ENCODE measurements around the gene DDX11. TPM values are rescaled to one million over a fixed set of nuclear protein-coding genes. Genes with fewer than 3 reads are reported as not detected.

The DDX11 gene
- total and polyA plus RNA-seq, 2 donors (not counting 1 experiment from before 2014, with no cell fraction given), result 4.4 to 13.2 TPM

DNA sequence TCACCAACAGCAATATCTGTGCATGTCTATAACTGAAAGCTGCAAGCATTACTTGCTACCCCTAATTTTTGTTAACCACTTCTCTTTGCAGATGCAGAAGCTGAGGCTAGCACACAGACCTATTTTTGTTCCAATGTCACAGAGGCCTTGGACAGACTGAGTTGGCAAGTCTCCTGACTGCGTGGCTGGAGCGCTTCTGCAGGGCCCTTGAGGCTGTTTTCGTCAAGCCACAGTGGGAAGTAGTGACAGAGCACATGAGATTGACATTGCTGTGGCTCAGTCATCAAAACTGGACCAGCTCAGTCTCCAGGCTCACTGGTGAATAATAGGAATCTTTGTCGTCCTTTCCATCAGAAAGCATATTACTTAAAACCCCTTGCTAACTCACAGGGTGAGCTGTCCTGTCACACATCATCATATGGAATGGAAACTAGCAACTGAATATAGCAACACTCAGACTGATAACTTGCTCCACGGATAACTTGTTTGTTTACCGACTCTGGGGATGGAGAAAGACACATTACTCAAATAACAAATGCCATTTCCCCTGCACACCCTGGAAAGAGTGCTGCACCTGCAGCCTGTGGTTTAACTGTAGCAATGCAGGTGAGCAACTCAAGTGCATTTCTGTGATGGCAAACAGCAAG lies 43.6 kb upstream of the DDX11 start:
- Histone ChIP-seq H2AFZ (ENCODE audit: low read length) (no peak overlapping the region), H3K4me2 (ENCODE audit: extremely low read depth, insufficient read depth, low read length) (no peak overlapping the region), H3K4me3 (replicated peaks in 1 of 4; ENCODE audit: control extremely low read depth in 1 of 4, insufficient read depth in 1 of 4, low read depth in 3 of 4, low read length in 4 of 4) (no peak overlapping the region), H3K4me1 (ENCODE audit: control insufficient read depth, extremely low read depth, insufficient read depth, low read length) (no peaks in the 10 kb centered on the region), H3K9me3 (ENCODE audit: control insufficient read depth, insufficient read depth, low read depth, low read length) (no peaks in the 10 kb centered on the region), H3K27ac (ENCODE audit: insufficient read depth, low read length) (no peak overlapping the region), H3K79me2 (ENCODE audit: control insufficient read depth, insufficient read depth, low read length) (no peaks in the 10 kb centered on the region), H3K27me3 (ENCODE audit: control insufficient read depth, insufficient read depth, low read length) (no peaks in the 10 kb centered on the region), H4K20me1 (ENCODE audit: control insufficient read depth, extremely low read depth, insufficient read depth, low read length) (no peaks in the 10 kb centered on the region), H3K36me3 (ENCODE audit: control insufficient read depth, insufficient read depth, low read length) (no peaks in the 10 kb centered on the region), H3K9ac (ENCODE audit: insufficient read depth, low read length) (no peak overlapping the region)
- TF ChIP-seq EZH2 (IDR thresholded peaks at IDR 0.05; ENCODE audit: low read length, missing control alignments), result no peak
- TF ChIP-seq, protein P1, sequence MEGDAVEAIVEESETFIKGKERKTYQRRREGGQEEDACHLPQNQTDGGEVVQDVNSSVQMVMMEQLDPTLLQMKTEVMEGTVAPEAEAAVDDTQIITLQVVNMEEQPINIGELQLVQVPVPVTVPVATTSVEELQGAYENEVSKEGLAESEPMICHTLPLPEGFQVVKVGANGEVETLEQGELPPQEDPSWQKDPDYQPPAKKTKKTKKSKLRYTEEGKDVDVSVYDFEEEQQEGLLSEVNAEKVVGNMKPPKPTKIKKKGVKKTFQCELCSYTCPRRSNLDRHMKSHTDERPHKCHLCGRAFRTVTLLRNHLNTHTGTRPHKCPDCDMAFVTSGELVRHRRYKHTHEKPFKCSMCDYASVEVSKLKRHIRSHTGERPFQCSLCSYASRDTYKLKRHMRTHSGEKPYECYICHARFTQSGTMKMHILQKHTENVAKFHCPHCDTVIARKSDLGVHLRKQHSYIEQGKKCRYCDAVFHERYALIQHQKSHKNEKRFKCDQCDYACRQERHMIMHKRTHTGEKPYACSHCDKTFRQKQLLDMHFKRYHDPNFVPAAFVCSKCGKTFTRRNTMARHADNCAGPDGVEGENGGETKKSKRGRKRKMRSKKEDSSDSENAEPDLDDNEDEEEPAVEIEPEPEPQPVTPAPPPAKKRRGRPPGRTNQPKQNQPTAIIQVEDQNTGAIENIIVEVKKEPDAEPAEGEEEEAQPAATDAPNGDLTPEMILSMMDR (conservative IDR thresholded peaks at IDR 0.05 in 1 of 2, IDR thresholded peaks at IDR 0.05 in 1 of 2; ENCODE audit: low read depth in 1 of 2, low read length in 2 of 2), result no peak
- no peak for DNase-seq (ENCODE audit: low read depth in 2 of 2)

DNA sequence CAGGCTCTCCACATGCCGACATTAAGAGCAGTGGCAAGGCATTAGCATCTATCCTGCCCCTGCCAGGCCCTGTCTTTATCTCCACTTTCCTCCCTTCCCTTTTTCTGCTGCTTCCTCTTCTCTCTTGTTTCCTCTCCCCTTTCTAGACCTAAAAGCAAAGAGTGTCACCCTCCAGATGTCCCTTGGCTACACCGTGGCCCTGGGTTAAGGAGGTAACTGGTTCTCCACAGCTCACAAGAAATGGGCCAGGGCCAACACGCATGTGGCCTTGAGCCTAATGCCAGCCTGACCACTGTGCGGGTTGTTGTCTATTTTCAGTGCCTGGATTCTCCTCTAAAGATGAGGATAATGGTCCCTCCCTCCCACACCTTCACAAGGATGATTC lies 41.7 kb upstream of the DDX11 start:
- Histone ChIP-seq H2AFZ (ENCODE audit: low read length) (no peak overlapping the region), H3K4me1 (ENCODE audit: control insufficient read depth, extremely low read depth, insufficient read depth, low read length) (no peaks in the 10 kb centered on the region), H3K79me2 (ENCODE audit: control insufficient read depth, insufficient read depth, low read length) (no peaks in the 10 kb centered on the region), H3K36me3 (ENCODE audit: control insufficient read depth, insufficient read depth, low read length) (no peaks in the 10 kb centered on the region), H3K4me2 (ENCODE audit: extremely low read depth, insufficient read depth, low read length) (no peak overlapping the region), H3K9ac (ENCODE audit: insufficient read depth, low read length) (no peak overlapping the region), H3K4me3 (replicated peaks in 1 of 4; ENCODE audit: control extremely low read depth in 1 of 4, insufficient read depth in 1 of 4, low read depth in 3 of 4, low read length in 4 of 4) (no peak overlapping the region), H3K9me3 (ENCODE audit: control insufficient read depth, insufficient read depth, low read depth, low read length) (no peaks in the 10 kb centered on the region), H4K20me1 (ENCODE audit: control insufficient read depth, extremely low read depth, insufficient read depth, low read length) (no peaks in the 10 kb centered on the region), H3K27me3 (ENCODE audit: control insufficient read depth, insufficient read depth, low read length) (no peaks in the 10 kb centered on the region), H3K27ac (ENCODE audit: insufficient read depth, low read length) (no peak overlapping the region)
- TF ChIP-seq, protein P1 (conservative IDR thresholded peaks at IDR 0.05 in 1 of 2, IDR thresholded peaks at IDR 0.05 in 1 of 2; ENCODE audit: low read depth in 1 of 2, low read length in 2 of 2), result no peak
- TF ChIP-seq EZH2 (IDR thresholded peaks at IDR 0.05; ENCODE audit: low read length, missing control alignments), result no peak
- no peak for DNase-seq (ENCODE audit: low read depth in 2 of 2)

DNA sequence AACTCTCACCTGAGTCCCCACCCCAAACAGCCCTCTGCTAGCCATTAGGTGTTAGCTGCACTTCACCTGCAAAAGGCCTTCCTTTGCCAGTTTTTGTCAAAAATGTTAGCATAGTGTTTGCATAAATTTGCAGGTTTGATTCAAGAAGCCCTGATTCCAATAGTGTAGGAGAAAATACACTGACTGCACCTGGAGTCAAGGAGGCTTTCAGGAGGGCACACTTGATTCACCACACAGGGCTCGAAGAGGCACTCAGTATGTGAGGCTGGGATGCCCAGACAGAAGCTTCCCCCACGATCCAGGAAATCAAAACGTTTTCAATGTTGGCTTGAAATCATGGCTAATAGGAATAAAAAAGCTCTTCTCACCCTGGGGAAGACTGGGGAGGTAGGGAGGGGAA lies 40.5 kb upstream of the DDX11 start:
- Histone ChIP-seq H3K9ac (ENCODE audit: insufficient read depth, low read length) (no peak overlapping the region), H4K20me1 (ENCODE audit: control insufficient read depth, extremely low read depth, insufficient read depth, low read length) (no peaks in the 10 kb centered on the region), H3K27ac (ENCODE audit: insufficient read depth, low read length) (no peak overlapping the region), H3K27me3 (ENCODE audit: control insufficient read depth, insufficient read depth, low read length) (no peaks in the 10 kb centered on the region), H3K36me3 (ENCODE audit: control insufficient read depth, insufficient read depth, low read length) (no peaks in the 10 kb centered on the region), H3K4me2 (ENCODE audit: extremely low read depth, insufficient read depth, low read length) (no peak overlapping the region), H3K4me3 (replicated peaks in 1 of 4; ENCODE audit: control extremely low read depth in 1 of 4, insufficient read depth in 1 of 4, low read depth in 3 of 4, low read length in 4 of 4) (no peak overlapping the region), H3K9me3 (ENCODE audit: control insufficient read depth, insufficient read depth, low read depth, low read length) (no peaks in the 10 kb centered on the region), H2AFZ (ENCODE audit: low read length) (no peak overlapping the region), H3K4me1 (ENCODE audit: control insufficient read depth, extremely low read depth, insufficient read depth, low read length) (no peaks in the 10 kb centered on the region), H3K79me2 (ENCODE audit: control insufficient read depth, insufficient read depth, low read length) (no peaks in the 10 kb centered on the region)
- no peak for DNase-seq (ENCODE audit: low read depth in 2 of 2)
- TF ChIP-seq, protein P1 (conservative IDR thresholded peaks at IDR 0.05 in 1 of 2, IDR thresholded peaks at IDR 0.05 in 1 of 2; ENCODE audit: low read depth in 1 of 2, low read length in 2 of 2), result no peak
- TF ChIP-seq EZH2 (IDR thresholded peaks at IDR 0.05; ENCODE audit: low read length, missing control alignments), result no peak

Data from fibroblast of lung (primary cell).